Jurkat, Clone E6-1 (cell line): ENCODE results near the gene UPF3A.

Experiments
- DNase-seq: peaks from one replicate; pipeline ENCODE4 v3.0.0-alpha.2; 2011; ENCODE audit warnings: low read depth, low spot score
- H3K4me3 ChIP-seq: 2 replicates; pipeline ENCODE4 v1.5.1; 2011; ENCODE audit warnings: mild to moderate bottlenecking, low read length, control low read depth, moderate library complexity

Gene UPF3A

GRCh38 chr13:114296902-114297301 is 15.5 kb downstream of the UPF3A start:
- no peak for DNase-seq
- H3K4me3 ChIP-seq, result no peak overlapping the region

- no peak for DNase-seq
- no peak overlapping the region for H3K4me3 ChIP-seq
Measured at GRCh38 chr13:114298866-114299265, 17.5 kb downstream of the UPF3A start.

GRCh38 chr13:114299604-114300305 is 18.4 kb downstream of the UPF3A start:
- H3K4me3 ChIP-seq, result no peak overlapping the region
- DNase-seq, result no peak

- DNase-seq, result no peak
- no peak overlapping the region for H3K4me3 ChIP-seq
Measured at GRCh38 chr13:114303700-114304327, 22.4 kb downstream of the UPF3A start.

DNA sequence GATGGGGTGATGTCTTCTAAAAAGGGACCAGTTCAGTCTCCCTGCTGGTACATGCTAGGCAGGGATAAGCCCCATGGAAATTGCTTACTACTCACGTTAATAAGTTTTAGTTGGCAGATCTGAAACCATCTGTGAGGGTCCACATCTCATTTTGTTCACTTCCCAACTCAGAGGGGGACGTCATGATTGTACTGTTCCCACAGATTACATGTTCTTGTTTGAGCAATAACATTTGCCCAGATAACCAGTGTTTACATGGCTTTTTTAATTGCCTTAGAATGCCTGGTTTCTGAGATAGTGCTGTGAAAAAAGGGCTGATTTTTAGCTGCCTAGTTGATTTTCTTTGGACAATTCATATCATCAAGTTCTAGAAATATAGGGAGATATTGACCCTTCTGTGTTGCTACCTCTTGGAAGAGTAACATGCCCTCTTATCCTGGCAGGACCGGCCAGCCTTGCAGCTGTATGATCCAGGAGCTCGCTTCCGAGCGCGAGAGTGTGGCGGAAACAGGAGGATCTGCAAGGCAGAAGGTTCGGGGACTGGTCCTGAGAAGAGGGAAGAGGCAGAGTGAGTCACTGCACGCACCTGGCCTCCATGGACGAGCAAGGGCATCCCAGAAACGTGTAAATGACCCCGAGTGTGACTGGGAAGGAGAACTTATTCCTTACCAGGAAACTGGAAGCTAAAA is 23.1 kb downstream of the UPF3A start:
- DNase-seq, result no peak
- H3K4me3 ChIP-seq, result no peak overlapping the region

DNA sequence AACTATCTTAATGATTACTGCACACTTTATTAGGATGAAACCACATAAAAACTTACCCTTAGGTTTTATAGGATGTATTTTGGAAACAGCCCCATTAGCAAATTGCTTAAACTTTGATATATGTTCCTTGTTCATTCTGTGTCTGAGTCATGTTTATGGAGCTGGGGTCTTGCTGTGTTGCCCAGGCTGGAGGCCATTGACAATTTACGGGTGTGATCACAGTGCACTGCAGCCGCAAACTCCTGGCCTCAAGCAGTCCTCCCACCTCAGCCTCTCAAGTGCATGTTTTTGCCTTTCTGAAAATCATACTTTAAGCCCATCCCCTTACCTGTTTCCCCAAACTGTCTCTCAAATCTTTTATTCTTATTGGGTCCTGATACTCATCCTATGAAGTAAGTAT is 27.7 kb downstream of the UPF3A start:
- H3K4me3 ChIP-seq, result no peak overlapping the region
- no peak for DNase-seq

DNA sequence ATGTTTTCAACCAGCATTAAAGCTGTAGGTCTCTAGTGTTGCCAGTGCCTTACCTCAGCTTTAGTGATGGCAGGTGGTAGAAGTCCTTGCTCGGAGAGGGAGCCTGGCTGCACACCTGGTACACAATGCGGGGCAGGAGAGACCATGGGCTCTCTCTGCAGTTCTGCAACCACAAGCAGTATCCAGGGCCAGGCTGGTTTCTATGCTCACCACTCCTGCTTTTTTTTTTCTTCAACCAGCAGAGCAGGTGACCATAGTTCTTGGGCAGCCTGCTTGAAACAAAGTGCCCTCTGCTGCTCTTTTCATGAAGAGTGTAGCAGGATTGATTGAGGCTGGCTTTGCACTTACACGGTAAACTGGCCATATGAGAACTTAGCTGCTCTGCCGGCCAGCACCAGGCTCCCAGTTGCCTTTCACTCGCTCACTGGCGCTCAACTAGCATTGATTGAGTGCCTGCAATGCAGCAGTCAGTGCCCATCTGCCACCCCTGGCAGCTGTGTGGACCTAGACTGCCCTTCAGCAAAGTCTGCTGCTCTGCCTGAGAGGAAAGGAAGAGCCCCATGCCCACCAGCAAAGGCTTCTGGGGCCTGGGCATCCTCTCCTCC is 28.5 kb downstream of the UPF3A start:
- no peak overlapping the region for H3K4me3 ChIP-seq
- no peak for DNase-seq

GRCh38 chr13:114310956-114311355 is 29.6 kb downstream of the UPF3A start:
- no peak overlapping the region for H3K4me3 ChIP-seq
- no peak for DNase-seq

GRCh38 chr13:114311387-114311786 is 30.0 kb downstream of the UPF3A start:
- DNase-seq, result no peak
- H3K4me3 ChIP-seq, result no peak overlapping the region

DNA sequence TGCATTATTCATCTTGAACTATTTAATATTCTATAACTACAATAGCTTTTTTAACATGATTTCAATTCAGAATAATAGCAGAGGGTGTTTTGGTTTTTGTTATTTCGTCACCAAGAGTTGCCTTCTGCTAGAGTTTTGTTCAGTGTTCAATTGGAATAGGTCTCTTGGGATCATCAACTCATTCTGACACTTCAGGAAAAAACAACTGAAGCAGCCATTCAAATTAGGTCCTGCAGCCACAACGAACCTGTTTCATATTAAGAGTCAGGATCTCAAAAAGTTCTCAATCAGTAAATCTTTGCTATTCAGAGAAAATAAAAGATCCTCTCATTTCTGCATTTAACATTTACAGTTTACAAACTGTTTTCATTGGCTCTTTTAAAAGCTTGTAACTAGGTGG is 30.5 kb downstream of the UPF3A start:
- no peak overlapping the region for H3K4me3 ChIP-seq
- no peak for DNase-seq

GRCh38 chr13:114313061-114313860 is 31.9 kb downstream of the UPF3A start:
- peak; percentile 25 for DNase-seq
- peak overlapping the region; percentile 55 for H3K4me3 ChIP-seq

- H3K4me3 ChIP-seq, result peak within 1 kb of the TSS; percentile 69
- peak; percentile 94 for DNase-seq
Measured at GRCh38 chr13:114314074-114314912, 32.9 kb downstream of the UPF3A start, which contains the start of gene CHAMP1. Gene CHAMP1 (plus strand): TSS chr13:114314503. CDS start chr13:114323843, 9,340 bp downstream.

- peak overlapping the region; percentile 69 for H3K4me3 ChIP-seq
- peak; percentile 42 for DNase-seq
Measured at GRCh38 chr13:114315074-114315785, 33.8 kb downstream of the UPF3A start.

DNA sequence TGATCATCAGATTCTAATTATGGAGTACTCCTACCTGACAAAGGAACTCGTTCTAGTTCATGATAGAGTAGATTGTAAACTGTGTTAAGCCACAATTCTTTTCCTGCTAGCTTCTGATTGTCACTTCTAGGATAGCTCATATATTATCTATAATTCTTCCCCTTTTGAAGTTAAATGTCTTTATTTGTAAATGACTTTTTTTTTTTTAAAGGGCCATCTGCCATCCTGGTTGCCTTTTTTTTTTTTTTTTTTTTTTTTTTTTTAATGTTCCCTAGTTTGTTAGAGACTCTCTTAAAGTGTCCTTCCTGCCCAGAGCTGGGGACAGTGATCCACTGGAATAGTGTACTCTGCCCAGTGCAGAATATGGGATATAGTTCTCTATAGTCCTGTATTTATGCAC is 37.2 kb downstream of the UPF3A start:
- no peak for DNase-seq
- H3K4me3 ChIP-seq, result no peak overlapping the region

GRCh38 chr13:114319441-114319913 is 38.1 kb downstream of the UPF3A start:
- no peak overlapping the region for H3K4me3 ChIP-seq
- no peak for DNase-seq

- DNase-seq, result no peak
- no peak overlapping the region for H3K4me3 ChIP-seq
Measured at GRCh38 chr13:114320065-114320464, 38.7 kb downstream of the UPF3A start.

GRCh38 chr13:114321256-114321655 is 39.9 kb downstream of the UPF3A start:
- no peak for DNase-seq
- no peak overlapping the region for H3K4me3 ChIP-seq

DNA sequence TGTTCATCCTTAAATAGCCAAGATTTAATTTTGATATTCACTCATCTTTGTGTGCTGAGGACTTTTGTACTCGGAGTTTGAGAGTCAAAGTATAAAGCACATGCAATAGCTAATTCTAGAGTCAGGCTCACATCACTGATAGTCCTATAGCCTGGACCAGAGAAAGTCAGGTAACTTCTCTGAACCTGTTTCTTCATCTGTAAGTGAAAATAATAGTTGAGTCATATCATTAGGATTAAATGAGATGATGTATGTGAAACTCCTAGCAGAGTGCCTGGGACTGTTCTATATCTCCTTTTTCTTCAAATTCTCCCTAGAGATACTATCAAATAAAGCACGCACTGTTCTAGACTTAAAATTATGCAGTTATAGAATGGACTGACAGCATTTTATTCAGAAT is 41.9 kb downstream of the UPF3A start:
- no peak overlapping the region for H3K4me3 ChIP-seq
- DNase-seq, result no peak
